GM19438 (cell line): ENCODE measurements around the gene SORCS2.
"Not testable (repeated sequence)": the region's sequence is repeated elsewhere in the genome, so short reads cannot be mapped to it uniquely, and the experiment has no call there.

Experiments used
- ATAC-seq: cut with Tn5 transposase; IDR thresholded peaks from one replicate; pipeline ENCODE4 v1.9.1; 2021; ENCODE audit warnings: low read depth; ENCODE audit not compliant: unreplicated experiment

SORCS2 gene

DNA sequence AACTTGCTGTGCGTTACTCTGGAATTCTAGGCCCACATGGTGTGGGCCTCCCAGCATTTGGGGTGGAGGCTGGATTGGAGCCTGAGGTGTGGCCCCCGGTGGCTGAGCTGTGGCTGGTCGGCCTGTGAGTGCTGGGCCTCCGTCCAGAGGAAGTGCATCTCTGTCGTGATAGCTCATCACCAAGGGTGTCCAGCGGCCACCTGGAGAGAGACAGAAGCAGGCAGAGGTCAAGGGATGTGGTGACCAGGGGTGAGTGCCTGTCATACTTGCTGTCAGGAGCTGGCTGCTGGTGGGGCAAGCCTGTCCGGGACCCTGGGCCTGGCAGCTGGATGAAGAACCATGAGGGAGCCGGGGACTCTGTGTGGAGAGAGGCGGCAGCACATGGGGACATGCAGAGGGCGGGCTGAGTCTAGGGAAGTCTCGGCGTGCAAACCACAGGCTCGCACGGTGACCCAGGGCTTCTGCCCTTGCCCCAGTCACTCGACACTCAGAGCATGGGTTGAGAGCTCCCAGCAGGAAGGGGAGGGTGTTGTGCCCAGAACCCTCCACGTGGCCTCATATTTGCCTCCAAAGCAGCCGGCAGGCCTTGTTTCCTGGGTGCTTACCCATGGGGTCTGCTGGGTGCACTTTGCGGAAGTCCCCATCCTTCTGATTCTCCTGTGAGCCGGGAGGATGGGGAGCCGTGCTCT lies 6.2 kb downstream of the SORCS2 start:
- no peak for ATAC-seq

DNA sequence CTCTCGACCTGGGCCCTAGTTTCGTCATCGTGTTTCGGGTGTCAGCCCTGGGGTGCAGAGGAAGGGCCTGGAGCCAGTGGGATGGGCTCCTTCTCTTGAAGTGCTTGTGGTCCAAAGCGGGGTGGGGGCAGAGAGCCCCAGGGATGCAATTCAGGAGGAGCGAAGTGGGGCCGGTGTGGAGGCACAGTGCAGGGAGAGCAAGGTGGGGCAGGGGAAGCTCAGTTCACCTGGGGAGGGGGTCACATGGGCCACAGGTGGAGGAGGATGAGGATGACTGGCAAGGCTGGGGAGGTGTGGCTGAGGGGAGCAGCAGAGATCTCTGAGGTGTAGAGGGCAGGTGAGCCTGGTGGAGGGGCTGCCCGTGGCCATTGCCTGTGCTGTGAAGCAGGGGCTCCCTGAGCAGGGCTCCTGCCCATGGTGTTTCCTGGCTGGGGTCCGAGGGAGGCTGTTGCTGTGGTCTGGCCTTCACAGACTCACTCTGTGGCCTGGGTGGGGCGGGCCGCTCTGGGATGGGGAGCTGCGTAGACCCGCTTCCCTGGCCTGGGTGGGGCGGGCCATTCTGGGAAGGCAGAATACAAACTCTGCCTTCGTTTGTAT lies 6.9 kb downstream of the SORCS2 start:
- ATAC-seq = no peak

DNA sequence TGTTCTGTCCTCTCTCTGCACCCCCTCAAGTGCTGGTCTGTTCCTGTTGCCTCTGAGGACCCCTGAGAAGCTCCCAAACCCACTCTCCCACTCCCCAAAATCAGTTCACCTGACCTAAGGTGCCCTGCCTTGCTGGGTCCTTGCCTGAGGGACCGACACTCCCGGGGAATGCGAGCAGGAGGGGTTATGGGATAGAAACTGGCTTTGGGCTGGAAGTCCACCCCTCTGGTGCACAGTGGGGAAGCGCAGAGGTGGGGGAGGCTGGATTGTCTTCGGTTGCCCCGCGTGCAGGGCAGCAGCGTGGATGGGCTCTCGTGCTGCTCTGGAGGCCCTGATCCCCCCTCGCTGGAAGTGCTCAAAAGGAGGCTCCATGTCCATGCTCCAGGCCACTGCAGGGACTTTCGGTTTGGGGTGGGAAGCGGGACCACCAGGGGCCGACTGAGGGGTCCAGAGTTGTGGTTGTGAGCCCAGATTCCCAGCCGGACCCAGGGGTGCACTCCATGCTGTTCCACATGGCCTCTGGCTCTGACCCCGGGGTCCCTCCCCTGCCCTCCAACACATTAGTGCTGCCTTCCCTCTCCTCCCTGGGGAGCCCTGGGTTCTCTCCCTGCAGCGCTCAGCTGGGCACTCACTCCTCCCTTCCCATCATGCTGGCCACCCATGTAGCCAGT lies 7.6 kb downstream of the SORCS2 start:
- ATAC-seq = no peak

DNA sequence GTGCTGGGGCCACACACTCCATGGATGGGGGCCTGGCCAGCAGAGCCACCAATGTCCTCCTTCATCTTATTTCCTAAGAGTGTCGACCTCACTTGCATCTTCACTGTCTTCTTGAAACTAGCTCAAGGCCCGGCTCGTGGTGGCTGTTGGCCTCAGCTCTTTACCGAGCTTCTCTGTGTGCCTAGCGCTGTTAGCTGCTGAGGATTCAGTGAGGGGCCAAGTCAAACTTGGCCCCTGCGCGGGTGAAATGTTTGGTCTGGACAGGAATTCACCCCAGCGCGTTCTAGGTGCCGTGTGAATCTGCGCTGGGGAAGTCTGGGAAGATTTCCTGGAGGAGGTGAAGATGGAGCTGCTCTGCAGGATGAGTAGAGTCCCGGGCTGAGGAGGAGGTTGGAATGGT lies 8.5 kb downstream of the SORCS2 start:
- ATAC-seq = no peak

DNA sequence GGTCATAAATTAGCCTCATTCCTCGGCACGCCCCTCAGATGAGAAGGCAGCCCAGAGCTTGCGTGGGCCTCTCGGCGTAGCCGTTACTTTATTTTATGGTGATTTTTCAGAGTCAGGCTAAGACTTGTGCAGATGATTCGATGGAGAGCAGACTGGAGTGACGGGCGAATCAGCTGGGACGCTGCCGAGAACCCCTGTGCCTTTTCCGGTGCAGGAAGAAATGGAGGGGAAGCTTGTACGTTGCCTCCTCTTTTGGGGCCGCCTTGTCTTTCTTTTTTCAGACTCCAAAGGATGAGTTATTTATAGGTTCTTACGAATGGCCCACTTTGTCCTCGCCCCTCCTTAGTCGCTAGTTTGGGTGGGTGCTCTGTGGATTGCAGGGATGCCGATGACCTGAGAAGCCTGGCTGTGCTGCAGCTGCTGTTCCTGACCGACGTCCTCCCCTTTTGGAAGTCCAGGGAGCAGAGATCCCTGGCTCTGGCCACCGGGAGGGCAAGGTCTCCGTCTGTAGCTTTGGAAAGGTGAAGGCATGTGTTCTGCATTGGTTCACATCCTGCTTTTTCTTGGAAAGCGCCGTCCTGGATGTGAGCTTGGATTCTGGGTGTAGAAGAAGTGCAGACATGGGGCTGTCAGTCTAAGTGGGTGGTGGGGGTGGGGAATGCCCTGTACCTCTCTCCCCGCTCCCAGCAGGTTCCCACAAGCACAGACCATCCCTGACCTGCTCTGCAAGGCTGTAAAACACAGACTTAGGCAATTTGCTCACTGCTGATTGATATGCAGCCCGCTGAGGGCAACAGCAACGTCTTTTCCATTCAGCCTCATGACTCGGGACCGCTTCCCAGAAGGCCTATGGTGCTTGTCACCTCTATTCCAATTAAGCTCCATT lies 9.3 kb downstream of the SORCS2 start:
- ATAC-seq = no peak

DNA sequence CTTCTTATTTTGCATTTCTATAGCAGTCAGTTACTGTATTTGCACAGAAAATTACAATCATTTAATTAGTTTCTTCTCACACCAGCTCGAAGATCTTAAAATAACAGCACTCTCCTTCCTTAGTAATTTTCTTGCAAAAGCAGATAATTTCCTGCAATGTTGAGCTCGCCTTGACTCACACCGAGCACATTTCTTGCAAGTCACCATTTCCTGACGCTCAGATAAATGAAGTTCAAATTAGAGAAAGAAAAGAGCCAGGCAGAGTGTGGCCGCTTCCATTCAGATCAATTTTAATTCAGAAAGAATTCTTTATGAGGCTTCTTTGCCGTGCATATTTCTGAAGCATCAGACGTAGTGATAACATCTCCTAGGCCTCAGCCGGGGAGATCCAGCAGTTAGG lies 10.1 kb downstream of the SORCS2 start:
- ATAC-seq = no peak

DNA sequence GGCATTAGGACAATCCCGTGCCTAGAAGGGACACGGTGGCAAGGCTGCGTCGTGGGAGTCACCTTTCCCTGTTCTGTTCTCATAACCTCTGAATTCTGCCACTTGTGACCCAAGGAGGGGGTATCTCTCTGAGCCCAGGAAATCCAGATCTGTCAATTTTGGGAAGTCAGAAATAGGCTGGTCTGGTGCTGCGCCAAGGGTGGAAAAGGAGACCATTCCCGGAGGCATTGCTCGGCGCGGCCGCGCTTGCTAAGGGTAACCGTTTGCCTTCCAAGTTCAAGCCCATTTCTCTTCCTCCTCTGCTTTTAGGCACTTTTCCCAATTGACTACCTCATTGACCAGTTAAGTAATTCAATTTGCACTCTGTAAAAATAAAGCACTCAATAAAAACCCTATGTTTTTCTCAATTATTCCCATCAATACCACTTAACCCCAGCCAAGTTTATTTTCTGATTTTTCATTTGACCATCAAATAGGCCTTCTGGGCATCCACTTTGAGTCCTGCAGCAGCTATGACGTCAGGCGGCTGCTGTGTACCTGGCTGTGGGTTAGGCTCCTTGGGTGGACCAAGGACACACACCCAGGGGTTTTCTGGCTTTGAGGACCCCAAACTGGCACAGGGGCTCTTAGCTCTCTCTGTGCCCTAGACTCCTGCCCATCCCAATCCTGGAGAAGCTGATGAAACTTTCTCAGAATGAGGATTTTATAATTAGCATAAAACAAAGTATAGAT lies 12.5 kb downstream of the SORCS2 start:
- no peak for ATAC-seq

DNA sequence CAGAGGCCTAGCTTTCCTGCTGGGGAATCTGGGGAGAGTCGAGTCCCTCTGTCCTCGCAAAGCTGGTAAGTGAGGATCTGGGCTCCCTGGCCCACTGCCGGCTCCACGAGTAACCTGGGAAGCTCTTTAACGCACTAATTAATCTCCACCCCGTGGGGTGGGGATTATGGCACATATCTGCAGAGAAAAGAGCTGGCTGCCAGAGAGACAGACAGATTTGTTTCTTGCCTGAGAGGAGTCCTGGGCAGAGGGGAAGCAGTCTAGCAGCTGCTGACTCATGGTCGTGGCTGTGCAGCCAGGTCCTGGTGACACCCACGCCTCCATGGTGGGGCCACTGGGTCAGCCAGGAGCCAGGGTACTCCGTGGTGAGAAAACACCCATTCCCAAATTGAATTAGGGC lies 14.0 kb downstream of the SORCS2 start:
- no peak for ATAC-seq

DNA sequence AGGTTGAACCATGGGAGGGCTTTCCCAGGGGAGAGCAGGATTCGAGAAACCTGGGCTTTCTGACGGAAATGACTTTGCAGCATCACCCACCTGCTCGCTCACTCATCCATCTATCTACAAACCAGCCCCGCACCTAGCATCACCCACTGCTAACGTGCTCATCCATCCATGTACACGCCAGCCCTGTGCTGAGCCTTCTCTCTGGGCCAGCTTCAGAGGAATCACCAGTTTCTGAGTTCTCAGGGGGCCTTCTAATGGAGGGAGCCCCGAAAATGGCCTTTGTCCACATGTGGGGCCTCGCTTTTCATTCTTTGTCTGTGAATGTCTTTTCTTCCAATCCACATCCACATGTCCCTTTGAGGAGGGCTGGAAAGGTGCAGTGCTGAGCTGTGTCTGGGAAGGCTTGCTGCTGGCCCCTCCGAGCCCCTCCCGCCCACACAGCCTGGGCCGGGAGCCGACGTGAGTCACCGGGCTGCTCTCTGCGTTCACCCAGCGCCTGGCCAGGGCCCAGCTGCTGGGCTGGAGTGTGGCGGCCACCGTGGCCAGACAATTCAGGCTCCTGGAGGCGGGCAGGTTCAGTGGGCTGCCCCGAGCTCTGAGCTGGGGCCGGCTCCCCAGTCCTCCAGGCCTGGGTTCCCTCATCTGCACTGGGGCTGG lies 14.7 kb downstream of the SORCS2 start:
- no peak for ATAC-seq

DNA sequence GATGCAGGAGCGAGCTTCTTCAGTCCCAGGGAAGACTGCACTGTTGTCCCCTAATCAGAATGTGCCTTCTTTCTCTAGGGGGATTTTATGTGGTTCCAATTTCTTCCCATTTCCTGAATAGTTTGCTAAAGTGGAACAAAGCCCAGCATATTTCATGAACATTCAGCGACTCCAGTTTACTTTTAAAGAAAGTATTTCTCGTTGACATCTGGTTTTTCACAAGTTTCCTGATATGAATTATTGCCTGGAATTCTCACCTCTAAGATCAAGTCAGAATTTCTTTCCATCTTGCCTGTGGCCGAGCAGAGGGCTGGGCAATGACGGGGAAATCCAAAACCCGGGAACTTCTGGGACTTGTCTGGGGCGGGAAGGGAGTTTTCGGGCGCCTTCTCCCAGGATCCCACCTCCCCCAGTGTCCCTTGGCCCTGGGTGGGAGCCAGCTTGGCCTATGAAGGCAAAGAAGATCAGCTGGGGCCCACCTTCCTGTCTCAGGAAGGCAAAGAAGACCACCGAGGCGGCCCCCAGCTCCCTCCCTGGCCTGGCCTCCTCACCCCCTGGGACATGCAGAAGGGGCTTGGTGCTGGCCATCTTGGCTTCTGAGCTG lies 15.4 kb downstream of the SORCS2 start:
- ATAC-seq = no peak

DNA sequence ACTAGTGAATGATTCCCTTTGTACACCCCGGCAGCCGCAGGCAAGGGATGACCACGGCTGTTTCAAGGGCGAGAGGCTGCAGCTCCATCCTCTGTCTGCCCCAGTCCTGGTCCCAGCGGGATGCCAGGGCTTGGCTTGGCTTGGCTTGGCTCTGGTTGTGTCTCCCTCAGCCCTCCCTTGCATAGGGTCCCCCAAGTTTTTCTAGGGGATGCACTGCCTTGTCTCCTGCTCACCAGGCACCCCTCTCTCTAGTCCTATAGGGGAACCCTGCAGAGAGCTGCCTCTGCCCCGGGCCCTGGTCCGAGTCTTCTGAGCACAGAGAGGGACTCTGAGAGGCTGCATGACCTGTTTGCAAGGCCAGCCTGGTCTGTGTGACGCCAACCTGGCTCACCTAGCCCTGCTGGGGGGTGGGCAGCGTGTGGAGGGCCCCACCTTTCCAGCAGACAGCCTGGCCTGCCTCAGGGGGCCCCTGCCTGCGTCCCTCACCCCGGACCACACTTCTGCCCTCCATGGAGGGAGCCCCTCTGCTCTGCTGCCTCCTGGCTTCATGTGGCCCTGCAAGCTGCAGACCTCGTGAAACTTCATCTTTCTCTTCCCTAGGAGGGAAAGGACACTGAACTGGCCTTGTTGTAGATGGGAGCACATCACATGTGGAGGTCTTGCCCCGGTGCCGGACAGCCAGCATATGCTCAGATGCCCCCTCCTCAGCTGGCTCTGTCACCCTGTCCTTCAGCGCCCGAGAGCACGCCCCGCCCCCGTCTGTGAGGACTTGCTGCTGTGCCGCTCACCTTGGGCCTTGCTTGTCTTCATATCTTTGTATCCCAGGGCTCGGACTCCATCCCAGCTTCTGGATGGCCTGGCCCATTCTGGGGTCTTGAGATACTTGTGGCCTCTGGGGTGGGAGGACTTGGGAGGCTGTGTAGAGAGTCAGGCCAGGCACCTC lies 16.4 kb downstream of the SORCS2 start:
- no peak for ATAC-seq

DNA sequence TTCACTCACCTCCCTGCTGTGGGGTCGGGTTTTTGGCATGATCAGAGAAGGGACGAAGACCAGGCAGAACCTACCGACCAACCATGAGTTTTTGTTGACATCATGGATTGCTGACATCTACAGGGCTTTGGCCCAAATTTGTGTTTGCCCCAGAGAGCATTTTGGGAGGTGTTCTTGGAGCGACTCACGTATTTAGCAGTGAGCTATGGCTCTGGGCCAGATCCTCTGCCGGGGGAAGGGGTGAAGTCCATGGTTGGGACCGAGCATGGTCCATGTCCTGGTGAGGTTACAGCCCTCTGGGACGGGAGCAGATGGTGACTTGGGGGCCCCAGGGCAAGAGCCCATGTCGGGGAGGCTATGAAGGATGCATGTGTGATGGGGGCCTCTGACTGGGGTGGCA lies 17.4 kb downstream of the SORCS2 start:
- ATAC-seq = no peak

DNA sequence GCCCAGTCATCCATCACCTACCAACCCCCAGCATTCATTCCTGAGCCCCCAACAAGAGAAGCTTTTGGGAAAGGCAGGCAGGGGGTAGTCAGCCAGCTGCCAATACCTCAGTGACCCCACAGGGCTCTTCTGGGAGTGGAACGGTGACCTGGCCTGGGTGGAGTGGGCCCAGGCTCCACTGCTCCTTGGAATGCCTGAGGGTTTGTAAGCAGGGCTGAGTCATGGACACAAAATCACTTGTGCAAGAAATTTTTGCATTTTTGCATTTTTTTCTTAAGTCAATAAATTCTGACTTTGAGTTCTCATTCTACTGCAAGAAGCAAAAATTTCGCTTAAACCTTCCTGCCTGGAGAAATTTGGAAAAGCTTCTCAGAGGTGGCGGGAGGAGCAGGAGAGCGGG lies 18.5 kb downstream of the SORCS2 start:
- no peak for ATAC-seq

DNA sequence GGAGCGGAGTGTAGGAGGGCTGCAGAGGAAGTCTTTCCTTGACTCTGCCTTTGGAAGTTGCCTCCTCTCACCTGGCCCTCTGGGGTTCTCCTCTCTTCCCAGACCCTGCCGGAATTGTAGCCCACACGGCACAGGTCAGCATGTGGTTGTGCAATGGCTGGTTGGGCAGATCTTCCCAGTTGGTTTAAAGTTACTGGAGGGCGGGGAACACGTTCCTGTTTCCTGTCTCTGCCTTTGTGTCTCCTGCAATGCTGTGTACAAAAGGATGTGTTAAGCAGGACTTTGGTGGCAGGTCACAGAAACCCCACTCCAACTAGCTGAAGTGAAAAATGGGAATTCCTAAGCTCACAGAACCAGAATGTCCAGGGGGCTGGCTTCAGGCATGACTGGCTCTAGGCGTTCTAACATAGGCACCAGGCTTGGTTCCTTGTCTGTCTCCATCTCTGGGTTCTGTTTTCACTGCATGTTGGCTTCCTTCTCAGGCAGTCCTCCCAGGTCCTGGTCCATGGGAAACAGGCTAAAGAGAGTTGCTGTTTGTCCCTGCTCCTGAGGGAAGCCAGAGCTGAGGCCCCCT lies 19.9 kb downstream of the SORCS2 start:
- no peak for ATAC-seq

DNA sequence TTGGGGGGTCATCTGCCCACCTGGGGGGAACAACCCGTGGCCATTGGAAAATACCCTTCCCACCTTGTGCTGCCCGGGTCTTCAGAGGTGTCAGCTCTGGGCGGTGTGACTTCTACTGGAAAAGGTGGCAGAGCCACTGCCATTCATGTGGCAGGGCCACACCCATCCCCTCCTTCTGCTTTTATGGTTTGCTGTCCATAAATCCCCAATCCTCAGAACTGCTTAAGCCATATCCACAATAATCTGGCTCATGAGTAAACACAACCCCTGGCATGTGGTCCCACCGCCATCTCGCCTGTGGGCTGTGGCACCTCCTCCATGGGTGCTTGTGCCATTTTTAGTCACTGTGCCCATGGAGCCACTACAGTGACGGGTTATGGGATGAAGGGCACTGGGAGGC lies 20.6 kb downstream of the SORCS2 start:
- no peak for ATAC-seq

DNA sequence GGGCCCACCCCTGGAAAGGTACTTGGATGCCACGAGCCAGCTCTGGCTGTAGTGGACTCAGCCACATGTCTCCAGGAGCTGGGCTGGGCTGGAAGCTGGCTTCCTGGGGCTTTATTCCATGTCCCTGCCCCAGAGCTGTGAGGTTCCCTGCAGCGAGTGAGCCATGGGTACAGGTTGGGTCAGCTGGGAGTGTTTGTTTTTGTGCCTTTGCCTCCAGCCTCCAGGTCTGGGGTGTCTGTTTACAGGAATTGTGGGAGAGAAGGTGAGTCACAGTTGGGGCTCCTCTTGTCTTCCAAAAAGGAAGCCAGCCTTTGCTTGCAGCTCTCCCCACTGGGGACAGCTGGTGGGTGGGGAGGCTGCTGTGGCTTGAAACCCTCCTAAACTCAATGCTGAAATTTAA lies 21.5 kb downstream of the SORCS2 start:
- no peak for ATAC-seq

DNA sequence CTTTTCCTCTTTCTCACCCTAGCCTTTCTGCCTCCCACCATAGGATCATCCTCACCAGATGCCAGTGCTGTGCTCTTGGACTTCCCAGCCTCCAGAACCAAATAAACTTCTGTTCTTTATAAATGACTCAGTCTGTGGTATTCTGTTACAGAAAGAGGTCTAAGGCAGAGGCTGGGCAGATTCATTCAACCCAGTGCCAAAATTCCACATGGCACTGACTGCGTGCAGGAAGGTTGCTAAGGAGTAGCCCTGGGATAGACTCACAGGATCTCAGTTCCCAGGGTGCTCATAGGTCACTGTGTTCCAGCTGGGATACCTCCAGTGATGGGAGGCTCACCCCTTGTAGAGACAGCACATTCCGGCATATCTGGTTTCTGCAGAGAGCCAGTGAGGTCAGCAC lies 22.0 kb downstream of the SORCS2 start:
- ATAC-seq = no peak

DNA sequence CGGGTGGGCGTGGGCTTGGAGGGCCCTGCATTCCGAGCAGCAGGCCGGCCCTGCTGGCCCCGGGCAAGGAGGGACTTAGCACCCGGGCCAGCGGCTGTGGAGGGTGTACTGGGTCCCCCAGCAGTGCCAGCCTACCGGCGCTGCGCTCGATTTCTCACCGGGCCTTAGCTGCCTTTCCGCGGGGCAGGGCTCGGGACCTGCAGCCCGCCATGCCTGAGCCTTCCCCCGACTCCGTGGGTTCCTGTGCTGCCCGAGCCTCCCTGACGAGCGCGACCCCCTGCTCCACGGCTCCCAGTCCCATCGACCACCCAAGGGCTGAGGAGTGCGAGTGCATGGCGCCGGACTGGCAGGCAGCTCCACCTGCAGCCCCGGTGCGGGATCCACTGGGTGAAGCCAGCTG lies 22.8 kb downstream of the SORCS2 start:
- ATAC-seq = not testable (repeated sequence)
